HG02973 (cell line): ENCODE measurements around the gene ZNF354C.

Experiments used
- ATAC-seq: cut with Tn5 transposase; IDR thresholded peaks from one replicate; pipeline ENCODE4 v1.9.1; 2021; ENCODE audit warnings: moderate library complexity; ENCODE audit not compliant: unreplicated experiment

ZNF354C gene

GRCh38 chr5:179113143-179113530, 53.0 kb downstream of the ZNF354C start:
- ATAC-seq = no peak

GRCh38 chr5:179113945-179114641, 53.9 kb downstream of the ZNF354C start:
- ATAC-seq = no peak

GRCh38 chr5:179114756-179115155, 54.6 kb downstream of the ZNF354C start:
- ATAC-seq = no peak

- ATAC-seq = no peak
Observed at GRCh38 chr5:179115307-179115706, 55.1 kb downstream of the ZNF354C start.

- no peak for ATAC-seq
Observed at GRCh38 chr5:179115845-179116524, 55.8 kb downstream of the ZNF354C start.

- ATAC-seq = no peak
Observed at GRCh38 chr5:179118338-179118737, 58.2 kb downstream of the ZNF354C start.

- no peak for ATAC-seq
Observed at GRCh38 chr5:179118756-179119414, 58.7 kb downstream of the ZNF354C start.

GRCh38 chr5:179119415-179120170, 59.4 kb downstream of the ZNF354C start:
- no peak for ATAC-seq

GRCh38 chr5:179120421-179120861, 60.3 kb downstream of the ZNF354C start:
- no peak for ATAC-seq

- no peak for ATAC-seq
Observed at GRCh38 chr5:179120951-179121666, 60.9 kb downstream of the ZNF354C start.

GRCh38 chr5:179121667-179122111, 61.5 kb downstream of the ZNF354C start:
- no peak for ATAC-seq

- ATAC-seq = no peak
Observed at GRCh38 chr5:179122411-179123108, 62.4 kb downstream of the ZNF354C start.

GRCh38 chr5:179123109-179123426, 62.9 kb downstream of the ZNF354C start:
- no peak for ATAC-seq

- ATAC-seq = no peak
Observed at GRCh38 chr5:179123491-179124272, 63.5 kb downstream of the ZNF354C start.

- no peak for ATAC-seq
Observed at GRCh38 chr5:179124273-179124852, 64.2 kb downstream of the ZNF354C start.

GRCh38 chr5:179124853-179125788, 64.9 kb downstream of the ZNF354C start:
- ATAC-seq = no peak

GRCh38 chr5:179125789-179126505, 65.8 kb downstream of the ZNF354C start:
- ATAC-seq = no peak
